IMR-90 (cell line): ENCODE results near the gene CD36. TPM values are rescaled to one million over a fixed set of nuclear protein-coding genes. Genes with fewer than 3 reads are reported as not detected.

Experiments used
- ATAC-seq: fragments of 200-7000 bp; cut with Tn5 transposase; 2 replicates; pipeline ENCODE4 v1.9.1; 2020; ENCODE audit warnings: low read depth, mild to moderate bottlenecking, moderate library complexity
- BruUV-seq: library from RNA; stranded (reverse); fragments of 400-500 nt; replicated peaks from 2 replicates; lab custom pipeline; 2021; lab: Mats Ljungman, UMichigan
- CTCF ChIA-PET: fragments of 300-600 bp; formaldehyde crosslinking; extraction: SDS; loops from one replicate; lab custom pipeline; 2021; ENCODE audit warnings: antibody characterized with exemption; lab: Yijun Ruan, JAX
- POLR2A ChIA-PET: fragments of 300-600 bp; sonication (Branson Sonifier 250); formaldehyde crosslinking; loops from one replicate; lab custom pipeline; 2022; ENCODE audit warnings: antibody characterized with exemption; ENCODE audit not compliant: unreplicated experiment; lab: Charles Lee
- DNase-seq: peaks from one replicate; pipeline ENCODE4 v3.0.0; 2013
- H2AFZ ChIP-seq: replicated peaks from 2 replicates; pipeline ENCODE3; 2013; ENCODE audit warnings: low read length, mild to moderate bottlenecking; ENCODE audit not compliant: poor library complexity
- H2AK5ac ChIP-seq: 2 replicates; pipeline ENCODE4 v1.6.1; 2013; ENCODE audit warnings: low read depth, low read length, inconsistent platforms
- H2AK9ac ChIP-seq: replicated peaks from 2 replicates; pipeline ENCODE3; 2013; ENCODE audit warnings: mild to moderate bottlenecking, low read depth, low read length, moderate library complexity; ENCODE audit not compliant: poor library complexity
- H2BK120ac ChIP-seq: 2 replicates; pipeline ENCODE4 v1.6.1; 2013; ENCODE audit warnings: low read depth, low read length, inconsistent platforms
- H2BK15ac ChIP-seq: 3 replicates; pipeline ENCODE4 v1.6.1; 2013; ENCODE audit warnings: low read depth, low read length, inconsistent platforms
- H2BK20ac ChIP-seq: 2 replicates; pipeline ENCODE4 v1.6.1; 2013; ENCODE audit warnings: low read depth, mild to moderate bottlenecking, inconsistent platforms, low read length, moderate library complexity
- H2BK5ac ChIP-seq: 2 replicates; pipeline ENCODE4 v1.6.1; 2013; ENCODE audit warnings: mild to moderate bottlenecking, low read depth, low read length, inconsistent platforms; ENCODE audit not compliant: poor library complexity, severe bottlenecking
- H3K14ac ChIP-seq: replicated peaks from 2 replicates; pipeline ENCODE4 v1.6.1; 2013; ENCODE audit warnings: low read depth, low read length, inconsistent platforms
- H3K18ac ChIP-seq: 2 replicates; pipeline ENCODE4 v1.6.1; 2013; ENCODE audit warnings: low read depth, low read length, control low read depth
- H3K23ac ChIP-seq: 2 replicates; pipeline ENCODE4 v1.6.1; 2013; ENCODE audit warnings: low read depth, low read length, inconsistent platforms
- H3K27ac ChIP-seq: 2 replicates; pipeline ENCODE4 v1.5.1; 2013; ENCODE audit warnings: mild to moderate bottlenecking, control low read depth, low read length; ENCODE audit not compliant: insufficient read depth
- H3K27me3 ChIP-seq: 2 replicates; pipeline ENCODE4 v1.6.1; 2013; ENCODE audit warnings: low read length; ENCODE audit not compliant: control insufficient read depth, insufficient read depth
- H3K36me3 ChIP-seq: 2 replicates; pipeline ENCODE4 v1.6.1; 2013; ENCODE audit warnings: low read length, mixed read lengths; ENCODE audit not compliant: control insufficient read depth, insufficient read depth
- H3K4ac ChIP-seq: 2 replicates; pipeline ENCODE4 v1.6.1; 2013; ENCODE audit warnings: low read depth, low read length, inconsistent platforms
- H3K4me1 ChIP-seq: 2 replicates; pipeline ENCODE4 v1.6.1; 2013; ENCODE audit warnings: low read length, mixed read lengths; ENCODE audit not compliant: control insufficient read depth, insufficient read depth
- H3K4me2 ChIP-seq: 2 replicates; pipeline ENCODE4 v1.6.1; 2013; ENCODE audit warnings: low read depth, mild to moderate bottlenecking, control low read depth, low read length, moderate library complexity
- H3K4me3 ChIP-seq: 2 replicates; pipeline ENCODE4 v1.5.1; 2013; ENCODE audit warnings: low read depth, mild to moderate bottlenecking, control low read depth, low read length, moderate library complexity; ENCODE audit not compliant: insufficient read depth
- H3K56ac ChIP-seq: 2 replicates; pipeline ENCODE4 v1.6.1; 2013; ENCODE audit warnings: low read length, inconsistent platforms; ENCODE audit not compliant: insufficient read depth; ENCODE audit errors: extremely low read depth
- H3K79me1 ChIP-seq, 2 experiments: 2 replicates each; pipeline ENCODE4 v1.6.1; 2013; ENCODE audit warnings: low read length in 2 of 2, inconsistent platforms in 1 of 2, low read depth in 1 of 2
- H3K9ac ChIP-seq: 2 replicates; pipeline ENCODE4 v1.6.1; 2013; ENCODE audit warnings: low read depth, low read length, control low read depth
- H3K9me1 ChIP-seq: 2 replicates; pipeline ENCODE4 v1.6.1; 2013; ENCODE audit warnings: low read length, inconsistent platforms; ENCODE audit not compliant: insufficient read depth
- H3K9me3 ChIP-seq: 2 replicates; pipeline ENCODE4 v1.6.1; 2013; ENCODE audit warnings: low read length; ENCODE audit not compliant: control insufficient read depth, insufficient read depth
- H4K20me1 ChIP-seq: 2 replicates; pipeline ENCODE4 v1.6.1; 2013; ENCODE audit warnings: low read length, inconsistent platforms; ENCODE audit not compliant: insufficient read depth
- H4K5ac ChIP-seq: 2 replicates; pipeline ENCODE4 v1.6.1; 2013; ENCODE audit warnings: mild to moderate bottlenecking, low read depth, low read length, control low read depth
- H4K8ac ChIP-seq, 2 experiments: 2 replicates each; pipeline ENCODE4 v1.6.1; 2013; ENCODE audit warnings: low read depth in 2 of 2, low read length in 2 of 2, control low read depth in 1 of 2, inconsistent platforms in 1 of 2
- H4K91ac ChIP-seq: 2 replicates; pipeline ENCODE4 v1.6.1; 2013; ENCODE audit warnings: low read depth, low read length, inconsistent platforms; ENCODE audit not compliant: insufficient read depth
- CEBPB ChIP-seq: IDR thresholded peaks from 2 replicates; pipeline ENCODE4 v1.6.1; 2012; ENCODE audit warnings: low read depth, low read length, improper control_type of control experiment
- USF2 ChIP-seq: fragments of 150-350 bp; IDR thresholded peaks from 2 replicates; pipeline ENCODE4 v1.6.1; 2017; ENCODE audit warnings: mild to moderate bottlenecking, antibody characterized with exemption, low read length, low read depth
- WGBS, 2 experiments: methylation state at CpG; one replicate each; pipeline versions ENCODE4 v1.1.5 to v1.1.7; 2013; ENCODE audit warnings: missing lambda C conversion rate in 2 of 2; ENCODE audit not compliant: insufficient read length in 1 of 2; ENCODE audit errors: extremely low coverage in 2 of 2; 5-methylcytosine and 5-hydroxymethylcytosine counted together
- dilution Hi-C: fragments of 300-500 bp; cut with HindIII; formaldehyde crosslinking; loops from one replicate; pipeline ENCODE4 v1.14.3; 2018; ENCODE audit warnings: low sequenced_read_pairs; ENCODE audit not compliant: unreplicated experiment
- in situ Hi-C: fragments of 300-500 bp; cut with MboI; formaldehyde crosslinking; loops from 3 replicates; pipeline ENCODE4 v1.14.3; 2019; ENCODE audit warnings: low sequenced_read_pairs, inconsistent platforms, mixed read lengths
- intact Hi-C: fragments of 100-400 bp; cut with micrococcal nuclease; formaldehyde crosslinking; loops from 2 replicates; pipeline ENCODE4 v1.10.0; 2022
- polyA plus RNA-seq, 3 experiments: library from polyadenylated mRNA; depleted of rRNA; stranded (reverse); fragments of >200 nt; gene quantifications; 2 replicates each; pipeline ENCODE4 v1.2.3, GENCODE V29; 2012; ENCODE audit warnings: low replicate concordance in 1 of 3
- total RNA-seq: library from RNA; depleted of rRNA; stranded (reverse); fragments of >200 nt; gene quantifications from 2 replicates; pipeline ENCODE4 v1.2.3, GENCODE V29; 2012

Gene CD36
- total and polyA plus RNA-seq, 2 of the 4 experiments (the other 2 are of a cell fraction), result 0.19 to 0.54 TPM

GRCh38 chr7:80707318-80707717, 68.9 kb downstream of the CD36 start:
- DNase-seq (peak; percentile 52), ATAC-seq (peak; percentile 40; the same call in 1 of the 2 replicates)
- Histone ChIP-seq H2BK5ac (no peak overlapping the region), H4K91ac (no peak overlapping the region), H2AK5ac (no peak overlapping the region), H4K20me1 (no peaks in the 10 kb centered on the region), H2AK9ac (no peak overlapping the region), H3K4me2 (peak overlapping the region; percentile 10; the same call in 1 of the 2 replicates), H2BK20ac (peak overlapping the region; percentile 2; the same call in 1 of the 2 replicates), H2BK15ac (peak overlapping the region; percentile 36; the same call in 2 of the 3 replicates), H3K4ac (no peak overlapping the region), H3K4me3 (no peak overlapping the region), H3K56ac (no peak overlapping the region), H3K9me1 (no peaks in the 10 kb centered on the region; the same call in 1 of the 2 replicates), H3K23ac (no peak overlapping the region), H3K9me3 (no peaks in the 10 kb centered on the region), H3K36me3 (no peaks in the 10 kb centered on the region), H3K27me3 (no peaks in the 10 kb centered on the region), H3K14ac (no peak overlapping the region), H3K18ac (peak overlapping the region; percentile 72; the same call in 1 of the 2 replicates), H2AFZ (no peak overlapping the region), H3K9ac (no peak overlapping the region), H4K5ac (no peak overlapping the region), H3K79me1 (no peaks in the 10 kb centered on the region), H3K27ac (no peak overlapping the region), H4K8ac (peak overlapping the region in 1 of 2 experiments; percentile 22; a peak in 2 of 4 replicates), H3K4me1 (no peaks in the 10 kb centered on the region; the same call in 1 of the 2 replicates), H2BK120ac (no peak overlapping the region)
- dilution Hi-C loops, result no loop called here
- CTCF ChIA-PET, result interaction anchor here (0.9 kb wide), 1 partner anchor 58 kb away, joined by 3 read pairs; no protein-coding TSS in a partner anchor
- in situ Hi-C loops, result loop anchor here (10.0 kb wide), 1 partner anchor 547 kb away; no protein-coding TSS in a partner anchor
- peak; percentile 84 for TF ChIP-seq CEBPB
- TF ChIP-seq USF2, result no peak
- 100% methylated on average over 1 of the region's 1 CpG; no CpG with 5 or more reads in 1 of the 2 experiments for WGBS, 2 experiments
- intact Hi-C loops, result no loop called here
- POLR2A ChIA-PET, result no interaction called here
- BruUV-seq, result no TSS peak
